Stimulated activated CD4-positive, alpha-beta T cell treated with anti-CD3 and anti-CD28 coated beads, Interleukin-12 subunit alpha, Interleukin-12 subunit beta, amount 100 ng/mL, for 48 hours (primary cell): ENCODE data around the gene MSI2.

Experiments used
- DNase-seq, 3 donors: peaks; one replicate each; pipeline ENCODE4 v3.0.0-alpha.2; 2020; ENCODE audit warnings: low read depth in 2 of 3, low spot score in 1 of 3

The MSI2 gene

GRCh38 chr17:57566721-57567120 lies 310.4 kb downstream of the MSI2 start:
- no peak for DNase-seq

DNA sequence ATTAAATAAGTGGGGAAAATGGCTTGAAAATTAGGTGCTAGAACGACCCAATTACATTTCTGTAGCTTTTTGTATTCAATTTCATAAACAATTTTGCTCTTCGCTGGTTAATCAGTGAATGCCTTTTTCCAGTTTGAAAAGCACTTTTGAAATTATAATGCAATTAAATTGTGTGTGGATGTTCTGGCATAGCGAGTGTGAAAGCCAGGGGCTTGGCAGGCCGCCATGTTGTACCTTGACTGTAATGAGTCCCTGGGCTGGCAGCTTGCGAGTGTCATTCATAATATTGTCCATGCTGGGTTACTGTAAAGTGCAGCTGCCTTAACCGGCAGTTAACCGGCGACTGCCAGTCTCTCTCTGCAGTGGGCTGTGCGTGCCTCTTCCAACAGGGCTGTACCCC lies 310.9 kb downstream of the MSI2 start:
- DNase-seq, result no peak

GRCh38 chr17:57568340-57568739 lies 312.0 kb downstream of the MSI2 start:
- DNase-seq, result no peak

DNA sequence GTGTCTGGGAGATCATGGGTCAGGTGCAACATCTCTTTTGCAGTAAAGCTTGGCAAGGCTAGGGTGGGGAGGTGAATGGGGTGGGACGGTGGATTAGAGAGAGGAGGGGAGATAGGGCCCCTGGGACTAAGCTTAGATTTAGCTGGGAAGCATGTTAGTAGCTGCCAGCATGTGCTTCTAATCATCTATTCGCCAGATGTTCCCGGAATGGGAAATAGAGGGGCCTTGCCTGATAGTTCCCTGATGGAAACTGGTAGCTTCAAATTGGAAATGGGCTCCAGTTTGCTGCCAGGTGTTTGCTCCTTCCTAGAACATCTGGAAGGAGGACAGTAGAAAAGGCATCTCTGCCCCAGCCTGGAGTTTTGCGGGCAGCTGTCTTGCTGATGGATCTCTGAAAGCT lies 312.7 kb downstream of the MSI2 start:
- DNase-seq, result no peak

GRCh38 chr17:57569853-57570252 lies 313.5 kb downstream of the MSI2 start:
- DNase-seq, result no peak

GRCh38 chr17:57570724-57571344 lies 314.5 kb downstream of the MSI2 start:
- DNase-seq, result no peak

DNA sequence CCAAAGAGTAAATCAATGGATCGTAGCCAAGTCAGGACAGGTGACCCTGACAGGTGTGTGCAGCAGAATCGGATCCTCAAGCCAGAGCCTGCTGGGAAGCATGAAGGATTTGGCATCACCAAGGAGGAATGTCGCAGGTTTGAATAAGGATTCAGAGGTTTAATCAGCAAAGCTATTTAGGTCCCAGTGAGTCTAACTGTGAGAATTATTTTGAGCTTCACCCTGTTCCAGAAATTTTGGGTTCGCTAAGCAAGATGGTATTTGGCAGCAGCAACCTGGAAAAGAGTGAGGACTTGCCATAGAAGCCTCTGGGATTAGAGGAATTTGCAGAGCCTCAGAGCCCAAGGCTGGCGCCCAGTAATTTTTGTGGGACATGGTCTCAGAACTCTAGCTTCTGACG lies 315.7 kb downstream of the MSI2 start:
- DNase-seq, result no peak

DNA sequence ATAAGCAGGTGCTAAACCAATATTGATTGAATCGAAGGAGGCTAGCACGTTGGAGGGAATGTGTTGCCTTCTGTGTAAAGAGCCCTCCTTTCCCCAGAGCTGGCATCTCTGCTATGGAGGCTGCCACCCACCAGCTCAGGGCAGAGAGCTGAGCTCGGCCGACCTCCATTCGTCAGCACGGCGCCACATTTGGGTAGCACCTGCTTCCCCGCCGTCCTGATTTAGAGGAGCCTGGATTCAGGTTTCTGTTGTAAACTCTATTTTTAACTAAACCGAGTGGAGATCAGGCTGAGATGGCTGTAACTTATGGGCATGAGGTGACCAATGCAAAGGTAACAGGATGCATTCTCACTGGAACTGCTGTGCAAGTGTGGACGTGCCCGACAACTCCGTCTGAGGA lies 316.3 kb downstream of the MSI2 start:
- DNase-seq, result no peak

- no peak for DNase-seq
Observed at GRCh38 chr17:57574040-57574513, 317.8 kb downstream of the MSI2 start.

GRCh38 chr17:57576744-57577143 lies 320.4 kb downstream of the MSI2 start:
- DNase-seq, result no peak

- DNase-seq, result no peak
Observed at GRCh38 chr17:57577751-57578607, 321.7 kb downstream of the MSI2 start.

DNA sequence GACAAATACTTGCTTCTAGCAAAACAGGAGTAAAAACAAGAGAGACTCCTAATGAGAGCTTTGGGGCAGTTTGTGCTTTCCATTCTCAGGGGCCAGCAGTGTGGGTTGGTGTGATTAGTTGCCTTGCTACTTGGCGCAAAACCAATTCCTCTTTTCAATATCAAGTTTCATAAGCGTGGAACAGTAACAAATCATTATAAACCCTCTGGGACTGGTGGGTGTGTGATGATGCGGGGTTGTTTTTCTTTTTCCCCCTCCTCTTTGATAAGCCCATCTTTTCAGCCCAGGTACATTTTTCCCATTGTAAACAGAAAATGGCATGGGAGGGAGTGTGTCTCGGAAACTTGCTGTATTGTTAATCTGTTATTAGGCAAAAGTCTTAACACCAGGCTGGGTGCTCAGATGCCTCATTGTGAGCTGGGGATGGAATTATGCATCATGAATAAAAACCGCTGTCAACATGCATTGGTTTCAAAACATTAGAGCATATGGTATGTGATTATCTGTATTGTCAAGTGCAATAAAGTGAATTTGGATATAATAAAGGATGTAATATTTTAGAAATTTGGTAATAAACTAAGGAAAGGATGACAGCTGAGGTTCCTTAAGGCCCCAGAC lies 322.4 kb downstream of the MSI2 start:
- no peak for DNase-seq

- no peak for DNase-seq
Observed at GRCh38 chr17:57579245-57579644, 322.9 kb downstream of the MSI2 start.

DNA sequence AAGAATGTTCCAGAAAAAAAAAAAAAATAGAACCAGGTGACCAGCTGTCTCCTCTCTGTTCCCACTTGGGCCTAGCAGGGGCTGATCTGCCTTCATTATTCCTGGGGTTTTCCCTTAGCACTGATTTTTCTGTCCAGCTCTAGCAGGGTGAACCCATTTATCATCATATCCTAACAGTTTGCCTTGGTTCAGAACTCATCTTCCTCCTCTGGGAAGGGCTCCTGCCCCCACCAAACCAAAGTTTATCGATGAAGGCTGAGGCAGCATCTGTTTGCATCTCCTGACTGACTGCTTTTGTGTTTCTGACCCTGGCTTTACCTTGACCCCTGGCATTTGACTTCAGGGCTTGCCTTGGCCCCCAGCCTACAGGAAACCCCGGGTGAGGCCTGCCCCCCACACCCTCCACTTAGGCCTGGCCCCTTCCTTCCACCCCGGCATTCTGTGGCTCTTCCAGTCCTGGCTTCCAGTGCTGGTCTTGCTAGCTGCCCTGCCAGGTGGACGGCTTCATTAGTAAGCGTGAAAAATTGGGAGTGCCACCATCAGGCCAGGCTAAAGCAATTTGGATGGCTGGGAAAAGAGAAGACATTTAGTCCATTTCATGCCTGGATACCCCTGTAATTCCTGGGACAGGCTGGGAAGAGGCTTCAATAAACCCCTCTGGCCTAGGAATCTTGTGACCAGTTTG lies 323.9 kb downstream of the MSI2 start:
- DNase-seq, result no peak

DNA sequence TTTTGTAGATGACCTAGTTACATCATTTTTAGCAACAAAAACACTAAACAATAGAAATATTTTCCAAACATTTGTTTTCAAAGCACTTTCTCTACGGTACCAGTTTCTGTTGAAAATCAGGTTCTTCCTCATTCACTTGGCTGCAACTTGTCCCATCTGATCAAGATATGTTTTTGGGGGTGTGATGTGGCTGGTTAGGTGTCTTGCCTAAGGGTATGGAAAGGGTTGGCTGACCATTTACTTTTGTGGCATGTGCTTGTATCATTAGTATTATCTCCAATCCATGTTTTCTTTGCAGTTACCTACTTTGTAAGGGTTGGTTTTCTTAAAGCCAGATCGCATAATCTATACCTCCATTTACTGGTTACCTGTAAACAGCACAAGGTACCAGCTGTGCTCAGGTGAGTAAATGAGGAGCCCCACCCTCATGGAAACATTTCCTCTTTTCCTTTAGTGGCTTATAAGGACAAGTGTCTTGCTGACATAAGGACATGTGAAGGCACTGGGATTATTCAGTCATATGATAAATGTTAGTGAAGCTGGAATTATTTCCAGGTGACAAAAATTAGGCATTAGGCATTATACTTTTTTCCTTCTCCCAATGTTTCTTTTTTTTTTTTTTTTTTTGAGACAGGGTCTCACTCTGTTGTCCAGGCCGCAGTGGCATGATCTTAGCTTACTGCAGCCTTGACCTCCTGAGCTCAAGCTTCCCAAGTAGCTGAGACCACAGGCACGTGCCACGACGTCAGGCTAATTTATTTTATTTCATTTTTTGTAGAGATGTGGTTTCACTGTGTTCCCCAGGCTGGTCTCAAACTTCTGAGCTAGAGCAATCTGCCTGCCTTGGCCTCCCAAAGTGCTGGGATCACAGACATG lies 326.8 kb downstream of the MSI2 start:
- DNase-seq, result no peak

DNA sequence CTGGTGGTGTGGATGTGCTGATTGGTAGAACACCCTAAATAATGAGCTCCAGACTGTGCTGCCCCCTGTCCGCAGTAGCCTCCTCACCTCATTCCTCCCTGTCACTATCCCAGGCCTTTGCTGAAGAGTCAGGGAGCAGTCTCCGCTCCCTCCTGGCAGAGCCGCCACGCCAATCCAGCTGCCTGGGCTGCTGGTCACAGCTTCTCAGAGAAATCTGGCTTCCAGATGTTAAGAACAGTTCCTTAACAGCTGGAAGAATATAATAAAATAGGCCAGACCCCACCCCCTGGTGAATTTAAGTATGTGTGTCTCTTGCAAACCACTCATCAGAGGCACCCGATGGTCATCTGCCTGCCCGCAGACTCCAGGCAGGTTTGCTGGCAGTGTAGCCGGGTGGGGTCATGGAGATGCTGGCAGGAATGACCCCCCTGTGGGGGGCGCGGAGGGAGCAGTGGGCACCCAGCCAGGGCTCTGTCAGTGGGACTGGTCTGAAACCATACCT lies 327.8 kb downstream of the MSI2 start:
- DNase-seq, result no peak

- no peak for DNase-seq
Observed at GRCh38 chr17:57585341-57586195, 329.2 kb downstream of the MSI2 start.

DNA sequence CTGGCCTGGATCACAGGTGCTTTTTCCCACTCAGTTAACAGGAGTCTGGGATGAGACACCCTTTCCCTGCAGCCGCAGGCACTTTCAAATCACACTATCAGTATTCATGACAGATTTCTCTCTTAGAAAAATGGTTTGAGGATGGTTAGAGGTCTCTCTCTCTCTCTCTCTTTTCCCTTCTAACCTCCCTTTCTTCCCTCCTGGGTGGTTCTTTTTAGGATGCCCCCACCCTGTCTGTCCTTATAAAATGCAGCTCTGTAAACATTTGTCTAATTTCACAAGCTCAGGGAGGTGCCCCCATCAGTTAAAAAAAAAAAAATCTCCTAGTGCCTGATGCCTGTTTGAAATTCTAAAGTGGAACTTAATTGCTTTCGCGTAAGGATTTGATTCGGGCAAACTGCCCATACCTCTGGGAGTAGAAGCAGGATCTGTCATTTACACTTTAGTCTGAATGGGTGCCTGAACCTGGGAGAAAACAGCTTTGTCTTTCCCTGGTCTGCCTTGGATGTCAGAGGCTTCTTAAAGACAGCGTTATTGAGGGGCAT lies 329.9 kb downstream of the MSI2 start:
- no peak for DNase-seq

GRCh38 chr17:57586742-57587141 lies 330.4 kb downstream of the MSI2 start:
- DNase-seq, result no peak
